Testis (tissue), 3 donors: ENCODE results near the gene TCF3. TPM values are rescaled to one million over a fixed set of nuclear protein-coding genes. Genes with fewer than 3 reads are reported as not detected.

Experiments
- DNase-seq: peaks from one replicate; pipeline ENCODE4 v3.0.0-alpha.2; 2019
- H3K27ac ChIP-seq, 2 donors: fragments of 200-600 bp; sonication (generic); one replicate each; pipeline ENCODE4 v1.5.1; 2019
- H3K27me3 ChIP-seq: fragments of 200-600 bp; sonication (generic); one replicate; pipeline ENCODE4 v1.5.1; 2019
- H3K36me3 ChIP-seq: fragments of 200-600 bp; sonication (generic); one replicate; pipeline ENCODE4 v1.5.1; 2017; ENCODE audit warnings: low read depth; ENCODE audit errors: missing control alignments
- H3K4me1 ChIP-seq: fragments of 200-600 bp; sonication (generic); one replicate; pipeline ENCODE4 v1.5.1; 2019
- H3K4me3 ChIP-seq, 2 donors: fragments of 200-600 bp; sonication (generic); one replicate each; pipeline ENCODE4 v1.5.1; 2017 to 2019
- H3K9me3 ChIP-seq: fragments of 200-600 bp; sonication (generic); one replicate; pipeline ENCODE4 v1.5.1; 2017
- CTCF ChIP-seq, 3 experiments: fragments of 450-650 bp in 2 of 3; fragments of 200-600 bp in 1 of 3; sonication (generic) in 1 of 3; IDR thresholded peaks; one replicate each; pipeline ENCODE4 v1.5.1; 2016 to 2019; ENCODE audit warnings: antibody characterized with exemption in 3 of 3, mild to moderate bottlenecking in 2 of 3, moderate library complexity in 1 of 3
- POLR2A ChIP-seq: fragments of 450-650 bp; IDR thresholded peaks from one replicate; pipeline ENCODE4 v1.6.1; 2017; ENCODE audit warnings: antibody characterized with exemption, mild to moderate bottlenecking, moderate library complexity
- WGBS, 2 donors: methylation state at CpG; one replicate each; pipeline ENCODE4 v1.1.5; 2018; 5-methylcytosine and 5-hydroxymethylcytosine counted together
- intact Hi-C: fragments of 100-400 bp; cut with DNase I; formaldehyde crosslinking; loops from one replicate; pipeline ENCODE4 v1.15.1; 2023; ENCODE audit warnings: low total_unique reads
- polyA plus RNA-seq: library from polyadenylated mRNA; stranded (reverse); fragments of 350-450 nt; fragmentation: Illumina TruSeq; extraction: RNeasy Lipid Tissue Mini Kit (QIAGEN cat#74804); gene quantifications from one replicate; pipeline ENCODE4 v1.2.3, GENCODE V29; 2014; ENCODE audit warnings: low read depth, low replicate concordance; ENCODE audit not compliant: insufficient read depth
- total RNA-seq, 2 donors: library from RNA; depleted of rRNA; stranded (reverse); fragments of >200 nt; gene quantifications; one replicate each; pipeline ENCODE4 v1.2.3, GENCODE V29; 2016

Gene TCF3
- total and polyA plus RNA-seq, 3 donors from 2014 or later = 157 to 423 (median 330) TPM

GRCh38 chr19:1655131-1655981 lies 2.9 kb upstream of the TCF3 start:
- H3K27ac ChIP-seq = no peak overlapping the region
- no peak for TF ChIP-seq POLR2A
- peaks cover 11% of the 10 kb centered on the region for H3K4me1 ChIP-seq
- DNase-seq = no peak
- intact Hi-C loops = no loop called here
- WGBS, 2 donors = 88 to 95% methylated on average over 21 to 34 of the region's 34 CpGs
- H3K4me3 ChIP-seq = no peak overlapping the region
- no peaks in the 10 kb centered on the region for H3K27me3 ChIP-seq
- no peaks in the 10 kb centered on the region for H3K36me3 ChIP-seq
- H3K9me3 ChIP-seq = no peaks in the 10 kb centered on the region

GRCh38 chr19:1654178-1654792 lies 1.9 kb upstream of the TCF3 start:
- WGBS, 2 donors = 78 to 90% methylated on average over 9 to 18 of the region's 18 CpGs
- H3K36me3 ChIP-seq = no peaks in the 10 kb centered on the region
- TF ChIP-seq CTCF (IDR thresholded peaks at IDR 0.05) (no peak), POLR2A (no peak)
- peaks cover 12% of the 10 kb centered on the region for H3K4me1 ChIP-seq
- H3K9me3 ChIP-seq = no peaks in the 10 kb centered on the region
- H3K27me3 ChIP-seq = no peaks in the 10 kb centered on the region
- H3K4me3 ChIP-seq = no peak overlapping the region
- no peak for DNase-seq
- no peak overlapping the region for H3K27ac ChIP-seq
- intact Hi-C loops = no loop called here

- H3K4me1 ChIP-seq = peaks cover 12% of the 10 kb centered on the region
- H3K9me3 ChIP-seq = no peaks in the 10 kb centered on the region
- peak overlapping the region; percentile 100 for H3K27ac ChIP-seq
- intact Hi-C loops = no loop called here
- WGBS, 2 donors = 13 to 14% methylated on average over 17 to 18 of the region's 18 CpGs
- no peaks in the 10 kb centered on the region for H3K36me3 ChIP-seq
- H3K27me3 ChIP-seq = no peaks in the 10 kb centered on the region
- no peak for TF ChIP-seq CTCF (IDR thresholded peaks at IDR 0.05)
- TF ChIP-seq POLR2A = no peak
- no peak for DNase-seq
- H3K4me3 ChIP-seq = peak overlapping the region; percentile 80 to 84
Measured at GRCh38 chr19:1653300-1653628, 849 bp upstream of the TCF3 start.

GRCh38 chr19:1651568-1652291 lies 685 bp downstream of the TCF3 start:
- no peaks in the 10 kb centered on the region for H3K36me3 ChIP-seq
- no peaks in the 10 kb centered on the region for H3K9me3 ChIP-seq
- H3K27me3 ChIP-seq = no peaks in the 10 kb centered on the region
- H3K4me1 ChIP-seq = peaks cover 19% of the 10 kb centered on the region
- intact Hi-C loops = no loop called here
- TF ChIP-seq POLR2A (no peak), CTCF (IDR thresholded peaks at IDR 0.05) (no peak)
- WGBS, 2 donors = 1% methylated on average over 30 of the region's 101 CpGs; no CpG with 5 or more reads in 1 of the 2 donors
- peak overlapping the region; percentile 64 to 73 for H3K4me3 ChIP-seq
- DNase-seq = peak; percentile 51
- H3K27ac ChIP-seq = peak overlapping the region in 1 of 2 donors; percentile 59
